ENCODE measurements around the gene ADA.
"Not testable (repeated sequence)": the region's sequence is repeated elsewhere in the genome, so short reads cannot be mapped to it uniquely, and the experiment has no call there.

ADA gene

GRCh38 chr20:44678990-44679611 is 27.6 kb upstream of the ADA start:
- no peak for DNase-seq (ENCODE audit: low read depth)

- no peak for DNase-seq (ENCODE audit: low read depth)
These were observed 26.7 kb upstream of the ADA start for GRCh38 chr20:44678242-44678641.

GRCh38 chr20:44672318-44672902 is 20.9 kb upstream of the ADA start:
- DNase-seq (ENCODE audit: low read depth) = not testable (repeated sequence)

- DNase-seq (ENCODE audit: low read depth) = peak; percentile 70
These were observed 20.0 kb upstream of the ADA start for GRCh38 chr20:44671541-44671940.

- not testable (repeated sequence) for DNase-seq (ENCODE audit: low read depth)
These were observed 19.4 kb upstream of the ADA start for GRCh38 chr20:44670851-44671250.

- no peak for DNase-seq (ENCODE audit: low read depth)
These were observed 14.6 kb upstream of the ADA start for GRCh38 chr20:44666066-44666465.

GRCh38 chr20:44664131-44664530 is 12.6 kb upstream of the ADA start:
- DNase-seq (ENCODE audit: low read depth) = no peak

- DNase-seq (ENCODE audit: low read depth) = no peak
These were observed 10.8 kb upstream of the ADA start for GRCh38 chr20:44662261-44662660.

- no peak for DNase-seq (ENCODE audit: low read depth)
These were observed 9.1 kb upstream of the ADA start for GRCh38 chr20:44660581-44660980.

GRCh38 chr20:44659931-44660330 is 8.4 kb upstream of the ADA start:
- no peak for DNase-seq (ENCODE audit: low read depth)

GRCh38 chr20:44658810-44659209 is 7.3 kb upstream of the ADA start:
- DNase-seq (ENCODE audit: low read depth) = no peak

- no peak for DNase-seq (ENCODE audit: low read depth)
These were observed 6.4 kb upstream of the ADA start for GRCh38 chr20:44657875-44658274.

- no peak for DNase-seq (ENCODE audit: low read depth)
These were observed 4.9 kb upstream of the ADA start for GRCh38 chr20:44656448-44656847.

- DNase-seq (ENCODE audit: low read depth) = not testable (repeated sequence)
These were observed 2.7 kb upstream of the ADA start for GRCh38 chr20:44654210-44654609.

GRCh38 chr20:44653546-44653945 is 2.0 kb upstream of the ADA start:
- no peak for DNase-seq (ENCODE audit: low read depth)

- DNase-seq (ENCODE audit: low read depth) = no peak
These were observed 140 bp downstream of the ADA start for GRCh38 chr20:44651434-44651683.

- no peak for DNase-seq (ENCODE audit: low read depth)
These were observed 597 bp downstream of the ADA start for GRCh38 chr20:44650771-44651433.

- no peak for DNase-seq (ENCODE audit: low read depth)
These were observed 1.5 kb downstream of the ADA start for GRCh38 chr20:44649976-44650375.

GRCh38 chr20:44649126-44649525 is 2.4 kb downstream of the ADA start:
- DNase-seq (ENCODE audit: low read depth) = no peak

- no peak for DNase-seq (ENCODE audit: low read depth)
These were observed 2.9 kb downstream of the ADA start for GRCh38 chr20:44648579-44648978.

- DNase-seq (ENCODE audit: low read depth) = no peak
These were observed 3.4 kb downstream of the ADA start for GRCh38 chr20:44648068-44648467.

- no peak for DNase-seq (ENCODE audit: low read depth)
These were observed 4.7 kb downstream of the ADA start for GRCh38 chr20:44646641-44647274.

- no peak for DNase-seq (ENCODE audit: low read depth)
These were observed 5.4 kb downstream of the ADA start for GRCh38 chr20:44646023-44646640.

All from stimulated activated CD4-positive, alpha-beta T cell treated with anti-CD3 and anti-CD28 coated beads, Interleukin-2, amount 100 ng/mL, for 4 hours (primary cell).